A549 (cell line): Measurements from ENCODE around the gene NT5C2. TPM values are rescaled to one million over a fixed set of nuclear protein-coding genes. Genes with fewer than 3 reads are reported as not detected.
A peak's percentile ranks its signal among the peaks of the same experiment; 100 is the strongest.

ENCODE experiments used
- ATAC-seq, 2 experiments: fragments of 200-7000 bp in 1 of 2; fragments of >200 bp in 1 of 2; cut with Nextera tagmentation in 1 of 2; cut with Tn5 transposase in 1 of 2; 3 replicates each; pipeline versions ENCODE4 v1.8.0 to v1.9.1; 2018 to 2020; ENCODE audit warnings: mild to moderate bottlenecking in 1 of 2, moderate library complexity in 1 of 2
- CTCF ChIA-PET: fragments of 300-600 bp; sonication (Branson Sonifier 250); formaldehyde crosslinking; extraction: SDS; loops from one replicate; lab custom pipeline; 2021; ENCODE audit warnings: antibody characterized with exemption, inconsistent platforms; lab: Yijun Ruan, JAX
- POLR2A ChIA-PET: fragments of 350-600 bp; formaldehyde crosslinking; extraction: SDS; loops from one replicate; lab custom pipeline; 2021; ENCODE audit warnings: antibody characterized with exemption, inconsistent platforms; lab: Yijun Ruan, JAX
- DNase-seq, 2 experiments: peaks; one replicate each; pipeline versions ENCODE4 v3.0.0 to v3.0.0-alpha.2; 2011 to 2016; ENCODE audit warnings: low read depth in 1 of 2, low spot score in 1 of 2
- FAIRE-seq: peaks from 2 replicates; lab custom pipeline; 2011; peaks lifted over from hg19 to GRCh38; lab: Jason Lieb, UNC
- H3K27ac ChIP-seq, 2 experiments: fragments of >200 bp; sonication (Bioruptor Twin); formaldehyde crosslinking; 3 replicates each; pipeline ENCODE4 v1.5.1; 2016 to 2017
- H3K4me1 ChIP-seq: fragments of >200 bp; sonication (Bioruptor Twin); formaldehyde crosslinking; 3 replicates; pipeline ENCODE4 v1.6.1; 2016
- H3K4me2 ChIP-seq: fragments of >200 bp; sonication (Bioruptor Twin); formaldehyde crosslinking; 3 replicates; pipeline ENCODE4 v1.6.1; 2016
- H3K4me3 ChIP-seq: fragments of >200 bp; sonication (Bioruptor Twin); formaldehyde crosslinking; 3 replicates; pipeline ENCODE4 v1.5.1; 2016
- H3K9me3 ChIP-seq: fragments of >200 bp; sonication (Bioruptor Twin); formaldehyde crosslinking; 3 replicates; pipeline ENCODE4 v1.6.1; 2016
- CEBPB ChIP-seq, 2 experiments: fragments of >200 bp in 1 of 2; sonication (Bioruptor Twin) in 1 of 2; formaldehyde crosslinking in 1 of 2; IDR thresholded peaks; 2 replicates each; pipeline ENCODE4 v1.6.1; 2012 to 2016
- CHD2 ChIP-seq: fragments of 150-350 bp; IDR thresholded peaks from 2 replicates; pipeline ENCODE4 v1.6.1; 2014; ENCODE audit warnings: low read length; ENCODE audit not compliant: partially characterized antibody
- CHD4 ChIP-seq: fragments of 200-600 bp; sonication (generic); IDR thresholded peaks from 2 replicates; pipeline ENCODE4 v1.6.1; 2016; ENCODE audit warnings: antibody characterized with exemption, mild to moderate bottlenecking, borderline replicate concordance
- EHMT2 ChIP-seq: fragments of 200-600 bp; sonication (generic); IDR thresholded peaks from 2 replicates; pipeline ENCODE4 v1.6.1; 2016; ENCODE audit warnings: antibody characterized with exemption, low read depth, mild to moderate bottlenecking, moderate library complexity
- EP300 ChIP-seq, 2 experiments: fragments of >200 bp; sonication (Bioruptor Twin); formaldehyde crosslinking; IDR thresholded peaks; 2 replicates in 1 of 2; 3 replicates in 1 of 2; pipeline ENCODE4 v1.6.1; 2016 to 2017
- FOSL2 ChIP-seq, 2 experiments: fragments of 450-650 bp in 1 of 2; fragments of >200 bp in 1 of 2; sonication (Bioruptor Twin) in 1 of 2; formaldehyde crosslinking; IDR thresholded peaks; 2 replicates each; pipeline versions ENCODE4 v1.5.0 to v1.6.1; 2016 to 2020; ENCODE audit warnings: mild to moderate bottlenecking in 1 of 2, moderate library complexity in 1 of 2
- HDAC2 ChIP-seq: fragments of 200-600 bp; sonication (generic); IDR thresholded peaks from 2 replicates; pipeline ENCODE4 v1.6.1; 2016
- HOXB13 ChIP-seq: fragments of 250-450 bp; sonication (Bioruptor Pico); IDR thresholded peaks from 2 replicates; pipeline ENCODE4 v1.5.0; 2020; ENCODE audit warnings: low read depth, mild to moderate bottlenecking, moderate library complexity
- JUNB ChIP-seq: fragments of >200 bp; sonication (Bioruptor Twin); formaldehyde crosslinking; IDR thresholded peaks from 2 replicates; pipeline ENCODE4 v1.6.1; 2016
- MYC ChIP-seq: IDR thresholded peaks from 2 replicates; pipeline ENCODE4 v1.6.1; 2012; ENCODE audit warnings: mild to moderate bottlenecking, inconsistent platforms, low read length, improper control_type of control experiment, borderline replicate concordance
- NFE2L2 ChIP-seq: fragments of 150-350 bp; conservative IDR thresholded peaks from 2 replicates; pipeline ENCODE4 v1.6.1; 2014; ENCODE audit warnings: low read length
- NR3C1 ChIP-seq: fragments of >200 bp; sonication (Bioruptor Twin); formaldehyde crosslinking; IDR thresholded peaks from 3 replicates; pipeline ENCODE4 v1.6.1; 2017
- PBX3 ChIP-seq: IDR thresholded peaks from 2 replicates; pipeline ENCODE4 v1.6.1; 2012
- POLR2A ChIP-seq: IDR thresholded peaks from 2 replicates; pipeline ENCODE4 v1.6.1; 2012; ENCODE audit warnings: mild to moderate bottlenecking, low read length
- POLR2AphosphoS2 ChIP-seq: conservative IDR thresholded peaks from 2 replicates; pipeline ENCODE4 v1.6.1; 2012; ENCODE audit warnings: low read length, improper control_type of control experiment, inconsistent platforms
- RARB ChIP-seq: fragments of 250-450 bp; sonication (Bioruptor Pico); IDR thresholded peaks from 2 replicates; pipeline ENCODE4 v1.8.0; 2021; ENCODE audit warnings: mild to moderate bottlenecking, moderate library complexity
- REST ChIP-seq: fragments of 200-600 bp; sonication (generic); IDR thresholded peaks from 2 replicates; pipeline ENCODE4 v1.6.1; 2016; ENCODE audit warnings: antibody characterized with exemption, mild to moderate bottlenecking, moderate library complexity
- RFX5 ChIP-seq: fragments of 450-650 bp; IDR thresholded peaks from 2 replicates; pipeline ENCODE4 v1.7.1; 2014; ENCODE audit warnings: antibody characterized with exemption, mild to moderate bottlenecking, moderate library complexity
- RNF2 ChIP-seq: fragments of 200-600 bp; sonication (generic); IDR thresholded peaks from 2 replicates; pipeline ENCODE4 v1.6.1; 2016; ENCODE audit warnings: low read depth, mild to moderate bottlenecking, antibody characterized with exemption, moderate library complexity, borderline replicate concordance
- TFCP2L1 ChIP-seq: fragments of 250-450 bp; sonication (Bioruptor Pico); IDR thresholded peaks from 2 replicates; pipeline ENCODE4 v1.5.0; 2021; ENCODE audit warnings: mild to moderate bottlenecking
- ZC3H11A ChIP-seq: fragments of 450-650 bp; IDR thresholded peaks from 2 replicates; pipeline ENCODE4 v1.6.1; 2014; ENCODE audit warnings: antibody characterized with exemption, mild to moderate bottlenecking
- ZFP36 ChIP-seq: fragments of 450-650 bp; IDR thresholded peaks from 2 replicates; pipeline ENCODE4 v1.6.1; 2014; ENCODE audit warnings: borderline replicate concordance; ENCODE audit not compliant: partially characterized antibody
- ZSCAN20 ChIP-seq: fragments of 250-450 bp; sonication (Bioruptor Pico); IDR thresholded peaks from 2 replicates; pipeline ENCODE4 v1.8.0; 2022; ENCODE audit warnings: mild to moderate bottlenecking, moderate library complexity
- WGBS: methylation state at CpG from one replicate; pipeline ENCODE4 v1.1.6; 2017; ENCODE audit errors: missing lambda C conversion rate; 5-methylcytosine and 5-hydroxymethylcytosine counted together
- polyA plus RNA-seq, 4 experiments: library from polyadenylated mRNA; depleted of rRNA in 3 of 4; stranded (reverse); fragments of >200 nt; fragmentation: RNase III in 1 of 4; extraction: RNeasy Plus Mini Kit Qiagen cat#74134 plus additional on column Dnase treatment in 1 of 4; gene quantifications; 2 replicates in 3 of 4; 3 replicates in 1 of 4; pipeline ENCODE4 v1.2.3, GENCODE V29; 2011 to 2017
- TF ChIP-seq, protein P1 (sequence below): fragments of 450-650 bp; IDR thresholded peaks from 2 replicates; pipeline ENCODE4 v1.6.1; 2014; ENCODE audit warnings: antibody characterized with exemption
- TF ChIP-seq, protein P2 (sequence below): fragments of 250-450 bp; sonication (Bioruptor Pico); IDR thresholded peaks from 2 replicates; pipeline ENCODE4 v1.5.0; 2020; ENCODE audit warnings: low read depth, mild to moderate bottlenecking, moderate library complexity

NT5C2 gene
- polyA plus RNA-seq, 2 of the 4 experiments (the other 2 are of a cell fraction), result 86.4 to 177 TPM

DNA sequence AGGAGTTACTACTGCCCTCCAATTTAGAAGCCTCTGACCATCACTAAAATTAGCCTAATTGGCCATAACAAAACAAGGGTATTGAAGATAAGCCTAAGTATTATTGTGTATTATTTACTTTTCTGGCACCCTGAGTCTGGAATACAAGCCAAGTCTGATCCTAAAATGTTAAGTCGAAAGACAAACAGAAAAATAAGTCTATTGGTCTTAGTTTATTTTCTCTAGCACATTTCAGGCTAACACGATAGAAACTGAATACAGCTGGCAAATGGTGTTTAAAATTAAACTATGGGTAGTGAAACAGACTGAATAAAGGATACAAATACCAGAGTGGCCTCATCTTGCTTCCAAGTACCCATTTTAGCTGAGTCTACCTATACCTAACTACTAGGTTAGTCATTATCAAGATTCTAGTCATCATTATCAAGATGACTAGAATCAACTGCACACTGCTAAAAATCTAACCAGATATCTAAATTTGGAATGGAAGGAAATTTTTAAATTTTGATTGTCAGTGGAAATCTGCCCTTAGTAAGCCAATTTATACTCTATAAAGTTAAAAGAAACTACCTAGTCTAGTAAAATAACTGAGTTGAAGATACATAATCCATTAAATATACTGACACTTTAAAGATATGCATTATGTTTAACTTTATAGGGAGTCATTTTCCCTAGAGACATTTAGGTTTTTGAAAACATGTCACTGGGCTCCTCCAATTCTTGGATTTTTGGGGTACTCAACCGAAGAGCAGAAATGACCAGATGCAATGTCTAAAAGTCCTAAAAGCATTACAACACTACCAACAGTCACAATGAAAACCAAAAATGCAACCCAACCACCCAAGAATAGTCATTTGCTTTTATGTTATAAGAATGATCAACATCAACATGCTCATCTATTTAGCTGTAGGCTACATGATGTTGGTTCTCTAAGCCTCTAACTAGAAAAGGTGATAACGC, 80.9 kb downstream of the NT5C2 start:
- 84% methylated on average over 4 of the region's 4 CpGs for WGBS
- peak overlapping the region in 1 of 2 experiments; percentile 2; a peak in 1 of 6 replicates for H3K27ac ChIP-seq
- ChIA-PET POLR2A (no interaction called here), CTCF (interaction anchor here (0.6 to 1.3 kb wide), 2 partner anchors 132 to 389 kb away, joined by 3 read pairs; no protein-coding TSS in a partner anchor)
- H3K4me3 ChIP-seq, result no peak overlapping the region
- FAIRE-seq (peak; percentile 46), ATAC-seq (no peak; a peak in 1 of 6 replicates), DNase-seq (no peak)
- H3K4me2 ChIP-seq, result peak overlapping the region; percentile 13; the same call in 2 of the 3 replicates
- no peaks in the 10 kb centered on the region for H3K9me3 ChIP-seq
- H3K4me1 ChIP-seq, result peaks cover 25% of the 10 kb centered on the region
- TF ChIP-seq ZSCAN20 (CRISPR knock-in tag), result no peak
- TF ChIP-seq TFCP2L1 (CRISPR knock-in tag), result no peak
- no peak for TF ChIP-seq ZFP36
- no peak for TF ChIP-seq RFX5
- TF ChIP-seq, protein P1, sequence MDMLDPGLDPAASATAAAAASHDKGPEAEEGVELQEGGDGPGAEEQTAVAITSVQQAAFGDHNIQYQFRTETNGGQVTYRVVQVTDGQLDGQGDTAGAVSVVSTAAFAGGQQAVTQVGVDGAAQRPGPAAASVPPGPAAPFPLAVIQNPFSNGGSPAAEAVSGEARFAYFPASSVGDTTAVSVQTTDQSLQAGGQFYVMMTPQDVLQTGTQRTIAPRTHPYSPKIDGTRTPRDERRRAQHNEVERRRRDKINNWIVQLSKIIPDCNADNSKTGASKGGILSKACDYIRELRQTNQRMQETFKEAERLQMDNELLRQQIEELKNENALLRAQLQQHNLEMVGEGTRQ, result no peak
- TF ChIP-seq EP300 (IDR thresholded peaks at IDR 0.05), result no peak
- TF ChIP-seq, protein P2, sequence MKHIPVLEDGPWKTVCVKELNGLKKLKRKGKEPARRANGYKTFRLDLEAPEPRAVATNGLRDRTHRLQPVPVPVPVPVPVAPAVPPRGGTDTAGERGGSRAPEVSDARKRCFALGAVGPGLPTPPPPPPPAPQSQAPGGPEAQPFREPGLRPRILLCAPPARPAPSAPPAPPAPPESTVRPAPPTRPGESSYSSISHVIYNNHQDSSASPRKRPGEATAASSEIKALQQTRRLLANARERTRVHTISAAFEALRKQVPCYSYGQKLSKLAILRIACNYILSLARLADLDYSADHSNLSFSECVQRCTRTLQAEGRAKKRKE, result no peak
- no peak for TF ChIP-seq CEBPB (IDR thresholded peaks at IDR 0.05)
- TF ChIP-seq MYC, result no peak
- TF ChIP-seq ZC3H11A, result no peak
- TF ChIP-seq CHD4, result no peak
- no peak for TF ChIP-seq EHMT2
- TF ChIP-seq FOSL2 (IDR thresholded peaks at IDR 0.05), result no peak
- no peak for TF ChIP-seq FOSL2 (CRISPR knock-in tag; IDR thresholded peaks at IDR 0.05)
- no peak for TF ChIP-seq POLR2A
- no peak for TF ChIP-seq REST
- TF ChIP-seq, all 56 proteins: peak for 0

GRCh38 chr10:103111031-103111917, 81.8 kb downstream of the NT5C2 start:
- ATAC-seq (peak in 1 of 2 experiments; percentile 64; a peak in 3 of 6 replicates), DNase-seq (no peak), FAIRE-seq (no peak)
- Histone ChIP-seq H3K27ac (peak overlapping the region in 1 of 2 experiments; percentile 15; a peak in 1 of 6 replicates), H3K4me3 (no peak overlapping the region), H3K4me1 (peaks cover 27% of the 10 kb centered on the region), H3K4me2 (peak overlapping the region; percentile 13), H3K9me3 (no peaks in the 10 kb centered on the region)
- TF ChIP-seq HOXB13 (CRISPR knock-in tag), result no peak
- TF ChIP-seq CHD4, result no peak
- no peak for TF ChIP-seq POLR2AphosphoS2
- TF ChIP-seq CHD2, result no peak
- TF ChIP-seq RNF2, result no peak
- TF ChIP-seq NFE2L2, result no peak
- no peak for TF ChIP-seq ZFP36
- no peak for TF ChIP-seq MYC
- TF ChIP-seq RFX5, result no peak
- no peak for TF ChIP-seq HDAC2
- no peak for TF ChIP-seq RARB (CRISPR knock-in tag)
- TF ChIP-seq, protein P1, result no peak
- no peak for TF ChIP-seq PBX3
- TF ChIP-seq NR3C1, result no peak
- no peak for TF ChIP-seq TFCP2L1 (CRISPR knock-in tag)
- no peak for TF ChIP-seq JUNB
- ChIA-PET CTCF (interaction anchor here (0.6 to 2.4 kb wide), 4 partner anchors 10 to 388 kb away, joined by 3 to 11 read pairs (median 5); no protein-coding TSS in a partner anchor), POLR2A (no interaction called here)
- WGBS, result 35% methylated on average over 2 of the region's 2 CpGs
